Stomach (tissue), 9 donors: ENCODE data around the gene NAV3. TPM values are rescaled to one million over a fixed set of nuclear protein-coding genes. Genes with fewer than 3 reads are reported as not detected.

ENCODE experiments used
- DNase-seq, 2 donors: peaks; one replicate each; pipeline versions ENCODE4 v3.0.0 to v3.0.0-alpha.2; 2013 to 2019
- H3K27ac ChIP-seq, 5 donors: fragments of 200-600 bp in 4 of 5; sonication (generic) in 4 of 5; one replicate each; pipeline ENCODE4 v1.5.1; 2013 to 2019; ENCODE audit warnings: mild to moderate bottlenecking in 1 of 5, moderate library complexity in 1 of 5
- H3K27me3 ChIP-seq, 3 donors: fragments of 200-600 bp; sonication (generic); one replicate each; pipeline ENCODE4 v1.5.1; 2017 to 2019; ENCODE audit warnings: mixed run types in 1 of 3
- H3K36me3 ChIP-seq, 4 donors: fragments of 200-600 bp; sonication (generic); 1 replicate in 3 of 4; 2 replicates in 1 of 4; pipeline ENCODE4 v1.5.1; 2016 to 2019
- H3K4me1 ChIP-seq, 4 donors: fragments of 200-600 bp; sonication (generic); one replicate each; pipeline ENCODE4 v1.5.1; 2016 to 2019
- H3K4me3 ChIP-seq, 4 donors: fragments of 200-600 bp; sonication (generic) in 3 of 4; one replicate each; pipeline ENCODE4 v1.5.1; 2016 to 2019; ENCODE audit warnings: mild to moderate bottlenecking in 1 of 4
- H3K9me3 ChIP-seq, 4 donors: fragments of 200-600 bp; sonication (generic); one replicate each; pipeline ENCODE4 v1.5.1; 2016 to 2019
- CTCF ChIP-seq, 7 experiments: fragments of 450-650 bp in 4 of 7; fragments of 200-600 bp in 3 of 7; sonication (generic) in 3 of 7; IDR thresholded peaks; one replicate each; pipeline ENCODE4 v1.5.1; 2016 to 2019; ENCODE audit warnings: antibody characterized with exemption in 7 of 7, control low read depth in 2 of 7, mild to moderate bottlenecking in 1 of 7
- EP300 ChIP-seq: sonication (generic); formaldehyde crosslinking; IDR thresholded peaks from one replicate; pipeline ENCODE4 v1.6.1; 2017; ENCODE audit warnings: antibody characterized with exemption
- POLR2A ChIP-seq, 4 donors: fragments of 450-650 bp; IDR thresholded peaks; one replicate each; pipeline ENCODE4 v1.6.1; 2016; ENCODE audit warnings: antibody characterized with exemption in 4 of 4, control low read depth in 2 of 4, mild to moderate bottlenecking in 1 of 4, moderate library complexity in 1 of 4
- POLR2AphosphoS5 ChIP-seq, 3 donors: sonication (generic); formaldehyde crosslinking; IDR thresholded peaks; one replicate each; pipeline ENCODE4 v1.6.1; 2016; ENCODE audit warnings: antibody characterized with exemption in 3 of 3
- WGBS, 5 donors: extraction: QIAGEN DNeasy Blood & Tissue Kit in 3 of 5; methylation state at CpG; one replicate each; pipeline versions ENCODE4 v1.1.5 to v1.1.7; 2013 to 2018; 5-methylcytosine and 5-hydroxymethylcytosine counted together
- intact Hi-C: fragments of 100-400 bp; cut with DNase I; formaldehyde crosslinking; loops from one replicate; pipeline ENCODE4 v1.15.1; 2023; ENCODE audit warnings: low total_unique reads
- polyA plus RNA-seq, 3 donors: library from polyadenylated mRNA; stranded (reverse); fragments of 200-250 nt; gene quantifications; one replicate each; pipeline ENCODE4 v1.2.3, GENCODE V29; 2013
- total RNA-seq, 5 donors: library from RNA; depleted of rRNA; stranded (reverse); fragments of >200 nt; gene quantifications; one replicate each; pipeline versions ENCODE4 v1.1.0 to v1.2.3, GENCODE V29; 2014 to 2016
- donor health status: healthy with polysubstance abuse.
- donor health status: Bipolar disorder and iron deficiency.
- donor health status: healthy.

NAV3 gene
- total and polyA plus RNA-seq, 8 donors = 0.15 to 18.9 (median 2.2) TPM

GRCh38 chr12:78055545-78055944 lies 224.9 kb downstream of the NAV3 start:
- H3K27me3 ChIP-seq = no peaks in the 10 kb centered on the region
- no peaks in the 10 kb centered on the region for H3K4me1 ChIP-seq
- no peak overlapping the region for H3K4me3 ChIP-seq
- no peaks in the 10 kb centered on the region for H3K36me3 ChIP-seq
- intact Hi-C loops = no loop called here
- no peak for DNase-seq
- H3K9me3 ChIP-seq = no peaks in the 10 kb centered on the region
- H3K27ac ChIP-seq = no peak overlapping the region
- TF ChIP-seq POLR2AphosphoS5 (IDR thresholded peaks at IDR 0.05) (no peak), CTCF (IDR thresholded peaks at IDR 0.05) (no peak), EP300 (no peak), POLR2A (IDR thresholded peaks at IDR 0.05) (no peak)

- no peak overlapping the region for H3K27ac ChIP-seq
- H3K9me3 ChIP-seq = no peaks in the 10 kb centered on the region
- WGBS, 5 donors = 80 to 90% (median 85%) methylated on average over 1 of the region's 1 CpG
- TF ChIP-seq CTCF (IDR thresholded peaks at IDR 0.05) (no peak), POLR2AphosphoS5 (IDR thresholded peaks at IDR 0.05) (no peak), EP300 (no peak)
- no peaks in the 10 kb centered on the region for H3K36me3 ChIP-seq
- H3K4me3 ChIP-seq = no peak overlapping the region
- no peaks in the 10 kb centered on the region for H3K4me1 ChIP-seq
- intact Hi-C loops = no loop called here
- DNase-seq = no peak
- no peaks in the 10 kb centered on the region for H3K27me3 ChIP-seq
Observed at GRCh38 chr12:78057075-78057474, 226.4 kb downstream of the NAV3 start.

GRCh38 chr12:78060186-78060585 lies 229.5 kb downstream of the NAV3 start:
- no peak overlapping the region for H3K27ac ChIP-seq
- H3K9me3 ChIP-seq = no peaks in the 10 kb centered on the region
- H3K4me1 ChIP-seq = no peaks in the 10 kb centered on the region
- no peak for DNase-seq
- intact Hi-C loops = no loop called here
- TF ChIP-seq CTCF (IDR thresholded peaks at IDR 0.05) (no peak), EP300 (no peak), POLR2AphosphoS5 (IDR thresholded peaks at IDR 0.05) (no peak), POLR2A (IDR thresholded peaks at IDR 0.05) (no peak)
- H3K27me3 ChIP-seq = no peaks in the 10 kb centered on the region
- WGBS, 5 donors = 93 to 100% (median 98%) methylated on average over 1 of the region's 1 CpG
- H3K4me3 ChIP-seq = no peak overlapping the region
- no peaks in the 10 kb centered on the region for H3K36me3 ChIP-seq

GRCh38 chr12:78062786-78063185 lies 232.1 kb downstream of the NAV3 start:
- no peaks in the 10 kb centered on the region for H3K36me3 ChIP-seq
- no peak overlapping the region for H3K4me3 ChIP-seq
- intact Hi-C loops = no loop called here
- peak; percentile 31 to 55 for DNase-seq
- no peaks in the 10 kb centered on the region for H3K27me3 ChIP-seq
- no peaks in the 10 kb centered on the region for H3K4me1 ChIP-seq
- no peak for TF ChIP-seq POLR2AphosphoS5 (IDR thresholded peaks at IDR 0.05)
- no peak for TF ChIP-seq EP300
- no peak for TF ChIP-seq POLR2A (IDR thresholded peaks at IDR 0.05)
- TF ChIP-seq CTCF (IDR thresholded peaks at IDR 0.05) = no peak
- H3K9me3 ChIP-seq = no peaks in the 10 kb centered on the region
- H3K27ac ChIP-seq = no peak overlapping the region
